HG03108 (cell line): ENCODE measurements around the gene CGREF1.

Experiments
- ATAC-seq: cut with Tn5 transposase; IDR thresholded peaks from one replicate; pipeline ENCODE4 v1.9.1; 2021; ENCODE audit warnings: moderate library complexity; ENCODE audit not compliant: unreplicated experiment

Gene CGREF1

GRCh38 chr2:27050996-27051901 lies 67.7 kb downstream of the CGREF1 start, which contains the start of gene AGBL5:
TSS of gene AGBL5 (plus strand) at chr2:27051668. CDS start at chr2:27052959, 1,291 bp downstream.
- ATAC-seq, result peak; percentile 69
